GM23248 (cell line): ENCODE data around the gene KCMF1. TPM values are rescaled to one million over a fixed set of nuclear protein-coding genes. Genes with fewer than 3 reads are reported as not detected.

ENCODE experiments used
- DNase-seq: peaks from one replicate; pipeline ENCODE4 v3.0.0-alpha.2; 2015
- H2AFZ ChIP-seq: fragments of 200-600 bp; sonication (generic); 2 replicates; pipeline ENCODE4 v1.6.1; 2016; ENCODE audit warnings: antibody characterized with exemption
- H3F3A ChIP-seq: fragments of 200-600 bp; sonication (generic); 2 replicates; pipeline ENCODE4 v1.6.1; 2016; ENCODE audit warnings: mild to moderate bottlenecking, antibody characterized with exemption, mixed run types; ENCODE audit not compliant: insufficient read depth
- H3K27ac ChIP-seq: fragments of 200-600 bp; sonication (generic); 2 replicates; pipeline ENCODE4 v1.5.1; 2016; ENCODE audit warnings: mild to moderate bottlenecking
- H3K27me3 ChIP-seq: fragments of 200-600 bp; sonication (generic); replicated peaks from 2 replicates; pipeline ENCODE4 v1.6.1; 2016; ENCODE audit warnings: mild to moderate bottlenecking; ENCODE audit not compliant: insufficient read depth
- H3K36me3 ChIP-seq: fragments of 200-600 bp; sonication (generic); 2 replicates; pipeline ENCODE4 v1.6.1; 2016; ENCODE audit warnings: low read depth, mild to moderate bottlenecking
- H3K4me1 ChIP-seq: fragments of 200-600 bp; sonication (generic); 2 replicates; pipeline ENCODE4 v1.6.1; 2016; ENCODE audit warnings: mild to moderate bottlenecking; ENCODE audit not compliant: insufficient read depth
- H3K4me2 ChIP-seq: fragments of 200-600 bp; sonication (generic); one replicate; pipeline ENCODE4 v1.6.1; 2016; ENCODE audit warnings: mild to moderate bottlenecking; ENCODE audit not compliant: unreplicated experiment
- H3K4me3 ChIP-seq: fragments of 200-600 bp; sonication (generic); 2 replicates; pipeline ENCODE4 v1.5.1; 2016; ENCODE audit warnings: mild to moderate bottlenecking
- H3K79me2 ChIP-seq: fragments of 200-600 bp; sonication (generic); 2 replicates; pipeline ENCODE4 v1.6.1; 2016; ENCODE audit warnings: mild to moderate bottlenecking; ENCODE audit not compliant: insufficient read depth
- H3K9ac ChIP-seq: fragments of 200-600 bp; sonication (generic); 2 replicates; pipeline ENCODE4 v1.6.1; 2016; ENCODE audit warnings: mild to moderate bottlenecking
- H3K9me2 ChIP-seq: fragments of 200-600 bp; sonication (generic); 2 replicates; pipeline ENCODE4 v1.6.1; 2016; ENCODE audit warnings: mixed run types, mild to moderate bottlenecking, moderate library complexity; ENCODE audit not compliant: insufficient read depth
- H3K9me3 ChIP-seq: fragments of 200-600 bp; sonication (generic); one replicate; pipeline ENCODE4 v1.6.1; 2017; ENCODE audit warnings: low read depth
- H4K20me1 ChIP-seq: fragments of 200-600 bp; sonication (generic); 2 replicates; pipeline ENCODE4 v1.6.0; 2016; ENCODE audit not compliant: insufficient read depth
- EZH2 ChIP-seq: fragments of 200-600 bp; sonication (generic); IDR thresholded peaks from 2 replicates; pipeline ENCODE4 v1.6.1; 2018; ENCODE audit warnings: antibody characterized with exemption, mild to moderate bottlenecking; ENCODE audit not compliant: insufficient read depth, poor library complexity, severe bottlenecking
- EZH2phosphoT487 ChIP-seq: fragments of 200-600 bp; sonication (generic); IDR thresholded peaks from 2 replicates; pipeline ENCODE4 v1.6.1; 2018; ENCODE audit warnings: antibody characterized with exemption, moderate library complexity, mild to moderate bottlenecking, low read depth; ENCODE audit not compliant: insufficient read depth
- WGBS, 2 experiments: methylation state at CpG; one replicate each; pipeline ENCODE4 v1.1.6; 2015 to 2017; ENCODE audit warnings: low lambda C conversion rate in 2 of 2, low coverage in 1 of 2; ENCODE audit errors: missing lambda C conversion rate in 2 of 2; 5-methylcytosine and 5-hydroxymethylcytosine counted together
- in situ Hi-C: fragments of 300-500 bp; cut with MboI; formaldehyde crosslinking; loops from 2 replicates; pipeline ENCODE4 v1.15.0; 2020
- polyA plus RNA-seq: library from polyadenylated mRNA; unstranded; fragments of >200 nt; fragmentation: Nextera tagmentation; extraction: Ambion mirVana; gene quantifications from 2 replicates; pipeline ENCODE4 v1.2.1, GENCODE V29; 2016
- total RNA-seq: library from RNA; depleted of rRNA; stranded (reverse); fragments of >200 nt; shearing (Covaris generic); gene quantifications from 2 replicates; pipeline ENCODE4 v1.2.3, GENCODE V29; 2014

The KCMF1 gene
- total and polyA plus RNA-seq, 2 experiments from 2014 or later = 52.5 to 87.2 TPM

DNA sequence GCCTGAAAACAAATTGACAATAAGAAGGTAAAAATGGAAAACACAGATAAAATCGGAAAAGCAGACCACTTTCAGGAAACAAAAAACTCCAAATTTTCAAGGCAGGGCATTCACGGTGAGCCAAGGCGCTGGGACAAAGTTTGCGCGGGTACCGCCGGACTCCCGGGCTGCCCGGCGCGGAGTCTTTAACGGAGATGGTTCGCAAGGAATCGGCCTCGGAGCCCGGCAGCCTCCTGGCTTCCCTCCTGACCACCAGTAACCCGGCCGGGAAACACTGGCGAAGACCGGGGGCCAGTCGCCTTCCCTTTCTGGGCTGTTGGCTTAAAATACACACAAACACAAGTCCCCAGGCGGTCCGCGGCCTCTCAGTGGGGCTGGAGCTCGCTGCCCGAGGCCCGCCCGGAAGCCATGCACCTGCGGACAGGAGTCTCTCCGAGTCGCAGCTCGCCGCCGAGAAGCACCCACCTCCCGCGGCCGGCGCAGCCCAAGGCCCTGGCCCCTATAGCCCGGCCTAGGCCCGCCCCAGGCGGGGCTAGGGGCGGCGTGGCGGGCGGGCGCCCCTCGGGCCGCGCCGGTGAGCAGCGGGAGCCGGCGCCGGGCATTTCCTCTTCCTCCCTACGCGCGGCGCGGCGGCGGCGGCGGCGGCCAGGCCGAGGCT is 622 bp upstream of the KCMF1 start:
- 0 to 1% methylated on average over 35 to 62 of the region's 65 CpGs for WGBS, 2 experiments
- Histone ChIP-seq H3K9ac (peak overlapping the region; percentile 86), H3K9me3 (no peaks in the 10 kb centered on the region), H3K27me3 (no peaks in the 10 kb centered on the region), H3K4me3 (peak overlapping the region; percentile 82), H3K4me1 (peaks cover 30% of the 10 kb centered on the region), H3K79me2 (peaks cover 86% of the 10 kb centered on the region), H4K20me1 (peaks cover 4% of the 10 kb centered on the region; the same call in 1 of the 2 replicates), H2AFZ (peak overlapping the region; percentile 41), H3K36me3 (0 out of 2 replicates have a peak, but pooled peaks cover 3% of the 10 kb centered on the region), H3F3A (peaks cover 42% of the 10 kb centered on the region), H3K27ac (peak overlapping the region; percentile 73), H3K4me2 (peak overlapping the region; percentile 97), H3K9me2 (no peaks in the 10 kb centered on the region)
- in situ Hi-C loops = no loop called here
- peak; percentile 71 for DNase-seq
- TF ChIP-seq EZH2phosphoT487 (no peak), EZH2 (no peak)

DNA sequence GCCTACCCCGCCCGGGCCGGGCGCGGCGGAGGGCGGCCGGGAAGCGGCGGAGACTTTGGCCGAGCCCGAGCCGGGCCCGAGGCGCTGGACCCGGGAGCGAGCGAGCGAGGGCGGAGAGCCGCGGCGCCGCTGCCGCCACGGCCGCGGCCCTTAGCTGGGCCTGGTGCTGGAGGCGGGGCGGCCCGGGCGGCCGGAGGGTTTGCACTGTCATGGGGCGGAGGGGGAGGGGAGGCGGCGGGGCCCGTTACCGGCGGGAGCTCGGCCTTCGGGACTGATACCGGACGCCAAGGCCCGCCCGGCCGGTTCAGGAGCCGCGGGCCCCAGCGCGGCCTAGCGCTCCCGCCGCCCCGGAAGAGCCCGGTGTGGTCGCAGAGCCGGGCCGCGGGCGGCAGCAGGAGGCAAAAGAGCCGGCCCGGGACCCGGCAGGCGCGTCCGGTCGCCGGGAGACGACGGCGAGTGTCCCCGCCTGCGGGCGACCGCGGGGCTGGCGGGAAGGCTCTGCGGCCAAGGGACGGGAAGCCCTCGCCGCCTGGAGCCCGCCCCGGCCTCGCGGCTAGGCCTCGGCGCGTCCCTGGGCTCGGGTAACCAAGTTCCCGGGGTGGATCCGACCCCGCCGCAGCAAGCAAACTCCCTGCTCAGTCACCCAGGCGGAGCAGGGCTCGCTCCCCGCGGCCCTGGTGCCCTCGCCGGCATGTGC is 697 bp downstream of the KCMF1 start:
- TF ChIP-seq EZH2phosphoT487 = no peak
- TF ChIP-seq EZH2 = no peak
- Histone ChIP-seq H3K4me1 (peaks cover 43% of the 10 kb centered on the region), H3K27me3 (no peaks in the 10 kb centered on the region), H3K4me3 (peak overlapping the region; percentile 96), H3K9me2 (no peaks in the 10 kb centered on the region), H3K27ac (peak overlapping the region; percentile 93), H3K4me2 (peak overlapping the region; percentile 93), H3K9me3 (no peaks in the 10 kb centered on the region), H3K79me2 (peaks cover 86% of the 10 kb centered on the region), H2AFZ (no peak overlapping the region), H3F3A (peaks cover 45% of the 10 kb centered on the region), H4K20me1 (peaks cover 9% of the 10 kb centered on the region; the same call in 1 of the 2 replicates), H3K36me3 (no peaks in the 10 kb centered on the region), H3K9ac (peak overlapping the region; percentile 98)
- DNase-seq = peak; percentile 74
- 1% methylated on average over 59 to 65 of the region's 99 CpGs for WGBS, 2 experiments
- in situ Hi-C loops = no loop called here

DNA sequence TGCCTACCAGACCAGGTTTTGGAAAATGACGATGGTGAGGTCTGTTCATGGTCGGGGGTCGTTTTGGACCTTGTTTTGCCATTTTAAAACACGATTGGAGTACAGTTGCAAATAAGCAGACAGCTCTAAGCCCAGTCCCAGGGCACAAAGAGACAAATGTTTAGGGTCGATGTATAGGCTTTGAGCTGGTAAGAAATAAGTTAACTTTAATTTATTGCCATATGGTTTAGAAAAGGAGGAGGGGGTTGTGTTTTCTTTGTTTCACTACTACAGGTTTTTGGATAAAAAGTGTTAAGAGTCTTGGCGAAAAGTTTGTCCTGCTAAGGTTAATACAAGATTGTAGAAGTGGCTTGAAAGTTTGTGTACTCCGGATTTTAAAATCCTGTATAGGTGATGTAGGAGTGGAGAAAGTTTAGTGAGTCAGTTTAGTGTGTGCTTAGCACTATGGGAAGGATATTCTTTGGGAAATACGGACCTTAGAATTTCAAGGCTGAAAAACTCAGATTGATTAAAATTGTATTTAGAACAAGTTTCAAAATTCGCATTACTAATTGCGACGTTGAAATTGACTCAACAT is 1.3 kb downstream of the KCMF1 start:
- TF ChIP-seq EZH2phosphoT487 (no peak), EZH2 (no peak)
- Histone ChIP-seq H3K9me3 (no peaks in the 10 kb centered on the region), H2AFZ (no peak overlapping the region), H4K20me1 (peaks cover 16% of the 10 kb centered on the region; the same call in 1 of the 2 replicates), H3K79me2 (peaks cover 86% of the 10 kb centered on the region), H3K4me1 (peaks cover 47% of the 10 kb centered on the region), H3K4me2 (peak overlapping the region; percentile 93), H3K27ac (peak overlapping the region; percentile 93), H3K27me3 (no peaks in the 10 kb centered on the region), H3K9ac (peak overlapping the region; percentile 98), H3K4me3 (peak overlapping the region; percentile 96), H3F3A (peaks cover 50% of the 10 kb centered on the region), H3K36me3 (no peaks in the 10 kb centered on the region), H3K9me2 (no peaks in the 10 kb centered on the region)
- in situ Hi-C loops = no loop called here
- peak; percentile 61 for DNase-seq
- 1% methylated on average over 11 of the region's 11 CpGs for WGBS, 2 experiments

GRCh38 chr2:84972932-84973331 is 2.0 kb downstream of the KCMF1 start:
- Histone ChIP-seq H3K9me3 (no peaks in the 10 kb centered on the region), H3K9me2 (no peaks in the 10 kb centered on the region), H3F3A (peaks cover 55% of the 10 kb centered on the region), H3K4me2 (peak overlapping the region; percentile 93), H3K27me3 (no peaks in the 10 kb centered on the region), H3K9ac (peak overlapping the region; percentile 98), H3K4me1 (peaks cover 46% of the 10 kb centered on the region), H4K20me1 (peaks cover 20% of the 10 kb centered on the region; the same call in 1 of the 2 replicates), H3K36me3 (no peaks in the 10 kb centered on the region), H3K4me3 (peak overlapping the region; percentile 96), H3K27ac (peak overlapping the region; percentile 93), H2AFZ (no peak overlapping the region), H3K79me2 (peaks cover 86% of the 10 kb centered on the region)
- no peak for TF ChIP-seq EZH2
- no peak for TF ChIP-seq EZH2phosphoT487
- peak; percentile 44 for DNase-seq
- WGBS, 2 experiments = 8 to 13% methylated on average over 4 of the region's 4 CpGs
- in situ Hi-C loops = no loop called here
